ENCODE results near the gene TRRAP. TPM values are rescaled to one million over a fixed set of nuclear protein-coding genes. Genes with fewer than 3 reads are reported as not detected.

Gene TRRAP
- total and polyA plus RNA-seq, 4 donors, result 4.3 to 22.7 (median 10.1) TPM

- TF ChIP-seq CTCF (IDR thresholded peaks at IDR 0.05; ENCODE audit: low read depth, low read length, missing input control), result no peak
Measured at GRCh38 chr7:98866351-98866750, 12.0 kb upstream of the TRRAP start (continued).

GRCh38 chr7:98866765-98867164 is 11.6 kb upstream of the TRRAP start:
- TF ChIP-seq CTCF (IDR thresholded peaks at IDR 0.05; ENCODE audit: low read depth, low read length, missing input control), result no peak
- TF ChIP-seq EGR1 (IDR thresholded peaks at IDR 0.05; ENCODE audit: low read depth in 2 of 2), result no peak
- TF ChIP-seq TAF1 (conservative IDR thresholded peaks at IDR 0.05), result no peak
- TF ChIP-seq ATF3 (IDR thresholded peaks at IDR 0.05), result no peak
- no peak for TF ChIP-seq HNF4A (conservative IDR thresholded peaks at IDR 0.05)
- TF ChIP-seq YY1 (IDR thresholded peaks at IDR 0.05), result no peak
- no peak for TF ChIP-seq ZBTB33 (IDR thresholded peaks at IDR 0.05)
- no peak for TF ChIP-seq FOXA1 (IDR thresholded peaks at IDR 0.05)
- no peak for TF ChIP-seq SP1 (IDR thresholded peaks at IDR 0.05)
- TF ChIP-seq FOXA2 (IDR thresholded peaks at IDR 0.05), result no peak
- TF ChIP-seq JUND (IDR thresholded peaks at IDR 0.05), result no peak
- TF ChIP-seq NR2F2 (IDR thresholded peaks at IDR 0.05), result no peak
- TF ChIP-seq RXRA (IDR thresholded peaks at IDR 0.05), result no peak
- no peak for TF ChIP-seq REST (IDR thresholded peaks at IDR 0.05)
- TF ChIP-seq MAX (IDR thresholded peaks at IDR 0.05), result no peak
- TF ChIP-seq GABPA (IDR thresholded peaks at IDR 0.05 in 1 of 2, conservative IDR thresholded peaks at IDR 0.05 in 1 of 2), result no peak
- TF ChIP-seq RAD21 (IDR thresholded peaks at IDR 0.05), result no peak
- TF ChIP-seq HNF4G (IDR thresholded peaks at IDR 0.05), result no peak
- Histone ChIP-seq H3K4me1 (ENCODE audit: control insufficient read depth in 4 of 4, insufficient read depth in 4 of 4, low read length in 3 of 4) (peaks cover 0 to 8% (median 2%) of the 10 kb centered on the region in 4 donors), H3K27ac (ENCODE audit: low read depth in 1 of 2, low read length in 2 of 2) (no peak overlapping the region), H3K9me3 (ENCODE audit: control insufficient read depth in 4 of 4, low read length in 3 of 4) (no peaks in the 10 kb centered on the region), H3K27me3 (ENCODE audit: control insufficient read depth in 4 of 4, insufficient read depth in 4 of 4, low read length in 3 of 4) (peaks cover 0 to 7% (median 1%) of the 10 kb centered on the region in 4 donors), H3K9ac (ENCODE audit: low read depth in 1 of 2, low read length in 2 of 2) (no peak overlapping the region), H3K4me3 (ENCODE audit: low read depth in 1 of 3, low read length in 3 of 3) (no peak overlapping the region), H3K36me3 (ENCODE audit: control insufficient read depth in 4 of 4, insufficient read depth in 3 of 4, low read depth in 1 of 4, low read length in 3 of 4) (no peaks in the 10 kb centered on the region)
- no peak for DNase-seq (ENCODE audit: low spot score)
- WGBS, result 83% methylated on average over 7 of the region's 7 CpGs
